ENCODE data around the gene FBXL7.

Gene FBXL7

DNA sequence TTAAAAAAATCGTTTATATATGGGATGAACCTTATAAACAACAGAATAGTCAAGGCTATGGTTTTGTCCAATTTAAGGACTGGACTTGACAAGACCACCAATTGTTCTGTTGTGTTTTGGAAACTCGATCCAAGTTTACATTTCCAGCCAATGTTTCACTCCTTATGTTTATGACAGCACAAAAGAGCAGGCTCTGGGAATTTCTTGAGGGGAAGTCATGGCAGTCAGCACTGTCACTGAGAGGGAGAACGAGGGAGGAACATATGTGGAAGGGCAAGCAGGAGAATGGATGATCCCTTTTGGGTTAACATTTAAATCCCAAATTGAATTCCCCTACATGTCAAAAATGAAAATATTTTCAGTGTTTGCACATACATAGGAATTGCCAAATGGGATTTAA lies 387.1 kb downstream of the FBXL7 start:
- Histone ChIP-seq H3K4me2 (ENCODE audit: low read depth, low read length, poor library complexity, severe bottlenecking) (no peak overlapping the region), H3K9me2 (replicated peaks; ENCODE audit: low read depth, low read length) (no peaks in the 10 kb centered on the region), H3K27me3 (ENCODE audit: insufficient read depth, low read length, poor library complexity, severe bottlenecking) (no peaks in the 10 kb centered on the region), H3K79me2 (ENCODE audit: insufficient read depth, low read length) (no peaks in the 10 kb centered on the region), H3K9me3 (ENCODE audit: insufficient read depth, low read depth, low read length) (0 out of 2 replicates have a peak, but pooled peaks cover 3% of the 10 kb centered on the region), H3K9ac (ENCODE audit: low read depth, low read length, poor library complexity, severe bottlenecking) (no peak overlapping the region), H3K36me3 (ENCODE audit: insufficient read depth, low read length) (no peaks in the 10 kb centered on the region), H2AFZ (ENCODE audit: low read length) (no peak overlapping the region), H3K4me3 (ENCODE audit: low read length, poor library complexity, severe bottlenecking) (no peak overlapping the region), H3F3A (ENCODE audit: low read depth) (no peaks in the 10 kb centered on the region), H4K20me1 (ENCODE audit: insufficient read depth, low read length, poor library complexity, severe bottlenecking) (no peaks in the 10 kb centered on the region), H3K4me1 (ENCODE audit: insufficient read depth, low read length, poor library complexity, severe bottlenecking) (no peaks in the 10 kb centered on the region)
- TF ChIP-seq, protein P1, sequence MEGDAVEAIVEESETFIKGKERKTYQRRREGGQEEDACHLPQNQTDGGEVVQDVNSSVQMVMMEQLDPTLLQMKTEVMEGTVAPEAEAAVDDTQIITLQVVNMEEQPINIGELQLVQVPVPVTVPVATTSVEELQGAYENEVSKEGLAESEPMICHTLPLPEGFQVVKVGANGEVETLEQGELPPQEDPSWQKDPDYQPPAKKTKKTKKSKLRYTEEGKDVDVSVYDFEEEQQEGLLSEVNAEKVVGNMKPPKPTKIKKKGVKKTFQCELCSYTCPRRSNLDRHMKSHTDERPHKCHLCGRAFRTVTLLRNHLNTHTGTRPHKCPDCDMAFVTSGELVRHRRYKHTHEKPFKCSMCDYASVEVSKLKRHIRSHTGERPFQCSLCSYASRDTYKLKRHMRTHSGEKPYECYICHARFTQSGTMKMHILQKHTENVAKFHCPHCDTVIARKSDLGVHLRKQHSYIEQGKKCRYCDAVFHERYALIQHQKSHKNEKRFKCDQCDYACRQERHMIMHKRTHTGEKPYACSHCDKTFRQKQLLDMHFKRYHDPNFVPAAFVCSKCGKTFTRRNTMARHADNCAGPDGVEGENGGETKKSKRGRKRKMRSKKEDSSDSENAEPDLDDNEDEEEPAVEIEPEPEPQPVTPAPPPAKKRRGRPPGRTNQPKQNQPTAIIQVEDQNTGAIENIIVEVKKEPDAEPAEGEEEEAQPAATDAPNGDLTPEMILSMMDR (conservative IDR thresholded peaks at IDR 0.05; ENCODE audit: low read length) = no peak
- TF ChIP-seq EZH2phosphoT487 (IDR thresholded peaks at IDR 0.05; ENCODE audit: borderline replicate concordance) = no peak

DNA sequence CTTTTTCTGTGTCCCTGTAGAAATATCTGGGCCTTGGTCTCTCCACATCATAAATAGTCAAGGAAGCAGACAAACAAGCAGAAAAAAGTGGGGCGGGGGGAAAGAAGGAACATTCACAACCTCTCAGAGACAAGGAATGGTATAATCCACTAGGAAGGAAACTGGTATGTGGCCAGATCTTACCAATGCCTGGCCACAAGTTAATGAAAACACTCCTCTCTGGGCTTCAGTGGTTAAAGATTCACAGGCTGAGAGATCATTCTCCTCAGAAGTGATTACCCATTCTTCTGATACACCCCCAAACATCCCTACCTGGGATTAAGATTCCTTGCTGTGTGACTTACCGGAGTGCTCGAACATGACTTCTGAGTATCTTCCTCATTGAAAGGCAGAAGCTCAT lies 389.0 kb downstream of the FBXL7 start:
- no peak overlapping the region for H3K4me2 ChIP-seq (ENCODE audit: low read depth, low read length, poor library complexity, severe bottlenecking)
- H3K79me2 ChIP-seq (ENCODE audit: insufficient read depth, low read length) = no peaks in the 10 kb centered on the region
- no peak overlapping the region for H3K4me3 ChIP-seq (ENCODE audit: low read length, poor library complexity, severe bottlenecking)
- no peak overlapping the region for H2AFZ ChIP-seq (ENCODE audit: low read length)
- H3F3A ChIP-seq (ENCODE audit: low read depth) = no peaks in the 10 kb centered on the region
- H3K27me3 ChIP-seq (ENCODE audit: insufficient read depth, low read length, poor library complexity, severe bottlenecking) = no peaks in the 10 kb centered on the region
- H4K20me1 ChIP-seq (ENCODE audit: insufficient read depth, low read length, poor library complexity, severe bottlenecking) = no peaks in the 10 kb centered on the region
- H3K9ac ChIP-seq (ENCODE audit: low read depth, low read length, poor library complexity, severe bottlenecking) = no peak overlapping the region
- 0 out of 2 replicates have a peak, but pooled peaks cover 3% of the 10 kb centered on the region for H3K9me3 ChIP-seq (ENCODE audit: insufficient read depth, low read depth, low read length)
- no peaks in the 10 kb centered on the region for H3K9me2 ChIP-seq (replicated peaks; ENCODE audit: low read depth, low read length)
- no peaks in the 10 kb centered on the region for H3K36me3 ChIP-seq (ENCODE audit: insufficient read depth, low read length)
- H3K4me1 ChIP-seq (ENCODE audit: insufficient read depth, low read length, poor library complexity, severe bottlenecking) = no peaks in the 10 kb centered on the region
- TF ChIP-seq EZH2phosphoT487 (IDR thresholded peaks at IDR 0.05; ENCODE audit: borderline replicate concordance) = no peak
- TF ChIP-seq, protein P1 (conservative IDR thresholded peaks at IDR 0.05; ENCODE audit: low read length) = no peak

DNA sequence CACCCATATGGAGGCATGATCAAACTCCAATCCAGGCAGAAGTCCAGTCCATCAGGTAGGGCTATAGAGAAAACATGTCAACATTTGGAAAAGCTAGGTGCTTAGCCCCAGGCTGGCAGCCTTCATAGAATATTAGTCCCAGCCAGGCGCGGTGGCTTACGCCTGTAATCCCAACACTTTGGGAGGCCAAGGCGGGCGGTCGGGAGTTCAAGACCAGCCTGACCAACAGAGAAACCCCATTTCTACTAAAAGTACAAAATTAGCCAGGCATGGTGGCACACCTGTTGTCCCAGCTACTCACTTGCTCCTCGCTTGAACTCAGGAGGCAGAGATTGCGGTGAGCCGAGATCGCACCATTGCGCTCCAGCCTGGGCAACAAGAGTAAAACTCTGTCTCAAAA lies 393.9 kb downstream of the FBXL7 start:
- Histone ChIP-seq H4K20me1 (ENCODE audit: insufficient read depth, low read length, poor library complexity, severe bottlenecking) (no peaks in the 10 kb centered on the region), H3K4me3 (ENCODE audit: low read length, poor library complexity, severe bottlenecking) (no peak overlapping the region), H3K27me3 (ENCODE audit: insufficient read depth, low read length, poor library complexity, severe bottlenecking) (no peaks in the 10 kb centered on the region), H3K36me3 (ENCODE audit: insufficient read depth, low read length) (no peaks in the 10 kb centered on the region), H2AFZ (ENCODE audit: low read length) (no peak overlapping the region), H3K4me2 (ENCODE audit: low read depth, low read length, poor library complexity, severe bottlenecking) (no peak overlapping the region), H3K79me2 (ENCODE audit: insufficient read depth, low read length) (no peaks in the 10 kb centered on the region), H3K9me2 (replicated peaks; ENCODE audit: low read depth, low read length) (no peaks in the 10 kb centered on the region), H3K9me3 (ENCODE audit: insufficient read depth, low read depth, low read length) (0 out of 2 replicates have a peak, but pooled peaks cover 3% of the 10 kb centered on the region), H3F3A (ENCODE audit: low read depth) (no peaks in the 10 kb centered on the region), H3K9ac (ENCODE audit: low read depth, low read length, poor library complexity, severe bottlenecking) (no peak overlapping the region), H3K4me1 (ENCODE audit: insufficient read depth, low read length, poor library complexity, severe bottlenecking) (no peaks in the 10 kb centered on the region)
- TF ChIP-seq, protein P1 (conservative IDR thresholded peaks at IDR 0.05; ENCODE audit: low read length) = no peak
- TF ChIP-seq EZH2phosphoT487 (IDR thresholded peaks at IDR 0.05; ENCODE audit: borderline replicate concordance) = no peak
